Measurements from ENCODE around the gene PSMC5.

DNA sequence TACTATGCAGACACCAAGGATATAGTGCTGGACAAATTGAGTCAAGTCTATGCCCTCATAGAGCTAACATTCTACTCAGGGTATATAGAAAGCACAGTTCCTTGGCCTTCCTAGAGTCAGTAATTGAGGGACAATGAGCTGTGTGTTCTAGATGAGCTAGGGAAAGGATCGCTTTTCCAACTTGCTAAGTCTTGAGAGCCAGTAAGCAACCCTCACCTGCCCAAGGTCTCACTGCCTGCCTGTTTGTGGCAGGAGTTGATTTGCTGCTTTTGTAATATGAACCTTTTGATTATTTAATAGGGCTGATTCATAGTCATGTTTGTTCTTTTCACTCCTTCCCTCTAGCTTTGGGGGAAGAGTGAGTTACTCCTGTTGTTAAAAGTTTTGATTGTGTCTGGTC lies 46.7 kb upstream of the PSMC5 start:
- TF ChIP-seq CTCF (IDR thresholded peaks at IDR 0.05 in 2 of 3, conservative IDR thresholded peaks at IDR 0.05 in 1 of 3; ENCODE audit: insufficient read depth in 2 of 3, low read depth in 1 of 3, low read length in 3 of 3) (no peak), DPF2 (IDR thresholded peaks at IDR 0.05) (no peak), SMC3 (conservative IDR thresholded peaks at IDR 0.05; ENCODE audit: insufficient read depth, low read depth, low read length) (no peak), POLR2AphosphoS2 (IDR thresholded peaks at IDR 0.05; ENCODE audit: low read length) (no peak), BRCA1 (IDR thresholded peaks at IDR 0.05) (no peak), BRCA1 (CRISPR knock-in tag; IDR thresholded peaks at IDR 0.05) (no peak), ZFP91 (CRISPR knock-in tag; IDR thresholded peaks at IDR 0.05) (no peak), MAZ (CRISPR knock-in tag; conservative IDR thresholded peaks at IDR 0.05 in 1 of 2, IDR thresholded peaks at IDR 0.05 in 1 of 2) (no peak), CREB1 (IDR thresholded peaks at IDR 0.05) (no peak), CREB1 (CRISPR knock-in tag; IDR thresholded peaks at IDR 0.05) (no peak), GATA2 (CRISPR knock-in tag; IDR thresholded peaks at IDR 0.05) (no peak)

Measured in K562 (cell line).